ENCODE data around the gene RAD23A.
A peak's percentile ranks its signal among the peaks of the same experiment; 100 is the strongest.

Gene RAD23A

GRCh38 chr19:12984683-12985048 lies 39.0 kb downstream of the RAD23A start:
- DNase-seq (ENCODE audit: low read depth): no peak

GRCh38 chr19:12985049-12985776 lies 39.6 kb downstream of the RAD23A start:
- peak; percentile 55 for DNase-seq (ENCODE audit: low read depth)

GRCh38 chr19:12986726-12987125 lies 41.1 kb downstream of the RAD23A start:
- no peak for DNase-seq (ENCODE audit: low read depth)

DNA sequence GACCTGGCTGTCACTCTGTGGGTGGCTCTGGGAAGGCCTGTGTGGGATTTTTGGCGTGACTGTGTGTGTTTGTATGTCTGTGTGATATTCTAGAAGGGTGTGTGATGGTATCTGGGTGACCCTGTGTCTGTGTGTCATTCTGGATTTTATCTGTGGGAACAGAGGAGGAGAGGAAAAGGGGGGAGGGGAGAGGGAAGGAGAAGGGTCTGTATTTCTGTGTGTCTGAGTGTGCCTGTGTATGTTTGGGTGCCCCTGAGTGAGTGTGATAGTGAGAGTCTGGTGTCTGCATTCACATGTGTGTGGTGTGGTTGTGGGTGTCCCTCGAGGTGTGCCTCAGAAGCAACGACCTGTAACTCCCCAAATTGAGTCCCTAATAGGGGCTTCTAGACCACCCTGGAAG lies 41.5 kb downstream of the RAD23A start:
- DNase-seq (ENCODE audit: low read depth): no peak

DNA sequence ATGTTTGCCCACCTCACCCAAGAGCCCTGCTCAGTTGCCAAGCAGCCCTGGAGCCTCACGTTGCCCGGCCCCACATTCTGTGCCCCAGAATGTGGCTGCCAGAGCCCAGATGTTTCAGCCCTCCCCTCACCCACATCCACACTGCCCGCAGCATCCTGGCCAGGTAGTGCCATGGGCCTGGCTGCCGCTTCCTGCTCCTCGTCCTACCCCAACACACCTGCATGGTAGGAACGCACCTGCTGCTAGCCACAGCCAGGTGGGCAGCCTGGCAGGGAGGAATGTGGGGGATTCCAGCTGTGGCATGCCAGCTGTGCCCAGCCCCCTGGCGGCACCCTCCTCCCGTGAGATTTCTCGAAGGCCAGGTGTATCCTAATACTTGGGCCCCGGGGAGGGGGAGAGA lies 42.1 kb downstream of the RAD23A start:
- DNase-seq (ENCODE audit: low read depth): no peak

DNA sequence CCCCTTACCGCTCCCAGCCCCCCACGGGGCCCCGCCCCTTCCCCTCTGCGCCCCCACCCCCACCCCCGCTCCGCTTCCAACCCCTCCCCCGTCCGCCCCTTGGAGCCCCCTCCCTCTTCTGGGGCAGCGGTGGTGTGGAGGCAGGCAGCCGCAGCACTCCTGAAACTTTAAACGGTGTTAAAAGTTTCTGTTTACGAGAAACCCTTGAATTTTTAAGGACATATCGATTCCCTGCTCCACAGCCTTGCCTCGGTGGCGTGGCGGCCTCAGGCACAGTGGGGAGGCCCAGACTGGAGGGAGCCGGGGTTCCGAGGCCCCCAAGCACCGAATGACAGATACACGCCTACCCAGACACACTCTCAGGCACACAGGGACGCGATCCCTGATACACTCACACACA lies 44.8 kb downstream of the RAD23A start:
- DNase-seq (ENCODE audit: low read depth): no peak

- no peak for DNase-seq (ENCODE audit: low read depth)
Observed at GRCh38 chr19:12990853-12991252, 45.2 kb downstream of the RAD23A start.

- DNase-seq (ENCODE audit: low read depth): no peak
Observed at GRCh38 chr19:12991296-12991695, 45.6 kb downstream of the RAD23A start.

DNA sequence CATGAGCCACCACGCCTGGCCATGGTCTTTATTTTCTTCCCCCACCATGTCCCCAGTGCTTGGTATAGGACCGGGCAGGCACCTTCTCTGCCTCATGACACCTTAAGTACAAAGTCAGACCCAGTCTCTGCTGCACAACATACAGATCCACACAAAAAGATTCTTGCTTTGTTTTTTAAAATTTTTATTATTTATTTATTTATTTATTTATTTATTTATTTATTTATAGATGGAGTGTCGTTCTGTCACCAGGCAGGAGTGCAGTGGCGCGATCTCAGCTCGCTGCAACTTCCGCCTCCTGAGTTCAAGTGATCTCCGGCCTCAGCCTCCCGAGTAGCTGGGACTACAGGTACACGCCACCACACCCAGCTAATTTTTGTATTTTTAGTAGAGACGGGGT lies 47.1 kb downstream of the RAD23A start:
- no peak for DNase-seq (ENCODE audit: low read depth)

- no peak for DNase-seq (ENCODE audit: low read depth)
Observed at GRCh38 chr19:12993562-12993961, 47.9 kb downstream of the RAD23A start.

DNA sequence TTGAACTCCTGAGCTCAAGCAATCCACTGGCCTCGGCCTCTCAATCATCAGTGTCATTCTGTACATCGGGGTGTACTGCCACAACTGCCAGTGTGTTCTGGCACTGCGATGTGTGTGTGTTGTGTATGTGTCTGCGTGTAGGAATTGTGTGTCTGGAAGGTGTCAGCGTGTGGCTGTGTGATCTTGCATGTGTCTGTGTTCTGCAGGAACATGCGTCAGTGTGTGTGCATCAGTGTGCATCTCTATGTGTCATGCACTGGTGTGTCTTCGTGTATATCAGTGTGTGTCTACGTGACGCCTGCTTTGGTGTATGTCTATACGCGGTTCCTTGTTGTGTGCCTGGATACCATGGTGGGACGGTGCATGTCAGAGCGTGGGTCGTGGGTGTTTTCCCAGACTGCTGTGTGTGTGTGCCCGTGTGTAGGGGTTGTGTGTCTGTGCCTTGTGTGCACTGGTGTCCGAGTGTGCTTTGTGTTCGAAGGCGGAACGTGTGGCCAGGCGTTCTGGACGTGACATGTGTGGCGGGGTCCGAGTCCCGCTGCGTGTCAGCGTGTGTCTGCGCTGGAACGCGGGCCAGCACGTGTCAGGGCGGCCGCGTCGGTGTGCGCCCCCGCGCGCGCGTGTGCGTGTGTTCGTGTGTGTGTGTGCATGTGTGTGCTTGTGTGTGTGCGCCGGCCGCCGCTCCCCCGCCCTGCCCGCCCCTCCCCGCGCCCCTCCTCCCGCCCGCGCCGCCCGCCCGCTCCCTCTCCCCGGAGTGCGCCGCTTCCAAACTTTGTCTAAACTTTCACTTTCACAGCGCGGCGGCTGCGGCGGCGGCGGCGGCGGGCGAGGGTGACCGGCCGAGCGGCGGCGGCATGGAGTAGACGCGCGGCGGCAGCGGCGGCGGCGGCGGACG lies 49.3 kb downstream of the RAD23A start, which contains the start of gene NFIX:
TSS of gene NFIX (plus strand) at position 775 of the 895 bp plus-strand sequence. CDS start 363 bp downstream, outside the sequence.
- peak; percentile 47 for DNase-seq (ENCODE audit: low read depth)

DNA sequence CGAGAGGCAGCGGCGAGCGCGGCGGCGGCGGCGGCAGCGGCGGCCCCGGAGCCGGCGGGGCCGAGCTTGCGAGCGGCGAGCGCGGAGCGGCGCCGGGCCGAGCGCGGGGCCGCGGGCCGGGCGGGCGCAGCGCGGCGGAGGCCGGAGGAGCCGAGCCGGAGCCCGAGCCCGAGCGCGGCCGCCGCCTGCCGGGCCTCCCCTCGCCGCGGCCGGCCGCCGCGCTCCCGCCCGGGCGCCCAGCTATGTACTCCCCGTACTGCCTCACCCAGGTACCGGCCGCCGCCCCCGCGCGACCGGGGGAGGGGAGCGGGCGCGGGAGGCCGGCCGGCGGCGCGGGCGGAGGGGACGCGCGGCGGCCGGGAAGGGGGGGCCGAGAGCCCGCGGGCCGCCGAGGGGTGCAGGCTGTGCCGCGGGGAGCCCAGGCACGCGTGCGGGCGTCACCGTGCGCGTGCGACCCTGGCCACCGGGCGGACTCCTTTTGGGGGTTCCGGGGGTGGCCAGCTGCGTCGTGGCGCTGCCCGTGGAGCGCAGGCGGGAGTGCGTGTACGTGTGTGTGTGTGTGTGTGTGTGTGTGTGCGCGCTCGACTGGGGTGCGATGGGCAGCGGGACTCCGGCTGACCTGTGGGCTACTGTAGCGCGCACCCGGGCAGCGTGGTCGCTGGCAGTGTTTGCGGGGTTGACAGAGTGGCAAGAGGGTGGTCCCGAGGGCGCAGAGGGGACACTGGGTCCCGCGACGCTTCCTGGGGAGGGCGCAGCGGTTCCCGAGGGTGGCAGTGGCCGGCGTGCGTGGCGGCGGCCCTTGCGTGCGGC lies 50.1 kb downstream of the RAD23A start:
- DNase-seq (ENCODE audit: low read depth): peak; percentile 45

DNA sequence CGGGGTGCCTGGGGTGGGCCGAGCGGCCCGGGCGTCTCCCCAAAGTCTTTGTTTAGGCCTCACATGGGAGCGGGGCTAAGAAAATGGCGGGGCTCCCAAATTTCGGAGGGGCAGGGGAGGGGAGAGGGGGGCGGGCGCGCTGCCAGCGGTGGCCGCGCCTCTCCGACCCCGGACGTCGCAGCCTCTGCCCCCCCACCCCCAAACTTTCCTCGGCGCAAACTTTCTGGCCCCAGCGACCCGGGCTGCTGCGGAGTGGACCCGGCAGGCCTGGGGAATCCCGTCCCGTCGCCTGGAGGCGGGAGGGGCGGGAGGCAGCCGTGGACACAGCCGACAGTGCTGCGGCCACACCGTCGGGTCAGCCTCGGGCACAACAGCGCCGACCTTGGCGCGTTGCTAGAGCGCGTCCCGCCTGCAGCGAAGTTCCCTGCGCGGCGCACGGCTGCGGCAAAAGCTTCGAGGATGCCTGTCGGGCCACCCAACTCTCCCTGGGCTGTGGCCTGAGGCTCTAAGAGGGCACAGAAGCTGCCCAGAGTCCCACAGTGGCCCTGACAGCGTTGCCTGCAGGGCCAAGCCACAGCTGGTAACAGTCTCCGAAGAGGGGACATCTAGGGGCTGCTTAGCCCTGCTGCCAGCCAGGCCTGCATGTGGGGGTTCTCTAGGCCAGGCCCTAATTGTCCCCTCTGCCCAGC lies 50.9 kb downstream of the RAD23A start:
- no peak for DNase-seq (ENCODE audit: low read depth)

- DNase-seq (ENCODE audit: low read depth): no peak
Observed at GRCh38 chr19:12997179-12997966, 51.7 kb downstream of the RAD23A start.

- DNase-seq (ENCODE audit: low read depth): no peak
Observed at GRCh38 chr19:12997967-12998940, 52.6 kb downstream of the RAD23A start.

DNA sequence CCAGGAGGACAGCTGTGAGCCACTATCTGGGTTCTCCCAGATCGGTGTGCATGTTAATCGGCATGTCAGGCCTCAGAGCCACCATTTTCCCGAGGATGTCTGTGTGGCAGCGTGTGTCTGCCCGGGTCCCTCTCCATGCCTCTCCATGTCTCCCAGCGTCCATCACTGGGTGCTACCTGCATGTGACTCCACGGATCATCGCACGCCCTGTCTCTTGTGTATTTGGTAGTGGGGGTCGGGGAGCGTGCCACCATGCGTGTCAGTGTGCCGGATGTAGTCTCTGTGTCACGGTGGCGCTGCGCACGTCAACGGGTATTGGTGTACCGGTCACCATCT lies 55.5 kb downstream of the RAD23A start:
- no peak for DNase-seq (ENCODE audit: low read depth)

DNA sequence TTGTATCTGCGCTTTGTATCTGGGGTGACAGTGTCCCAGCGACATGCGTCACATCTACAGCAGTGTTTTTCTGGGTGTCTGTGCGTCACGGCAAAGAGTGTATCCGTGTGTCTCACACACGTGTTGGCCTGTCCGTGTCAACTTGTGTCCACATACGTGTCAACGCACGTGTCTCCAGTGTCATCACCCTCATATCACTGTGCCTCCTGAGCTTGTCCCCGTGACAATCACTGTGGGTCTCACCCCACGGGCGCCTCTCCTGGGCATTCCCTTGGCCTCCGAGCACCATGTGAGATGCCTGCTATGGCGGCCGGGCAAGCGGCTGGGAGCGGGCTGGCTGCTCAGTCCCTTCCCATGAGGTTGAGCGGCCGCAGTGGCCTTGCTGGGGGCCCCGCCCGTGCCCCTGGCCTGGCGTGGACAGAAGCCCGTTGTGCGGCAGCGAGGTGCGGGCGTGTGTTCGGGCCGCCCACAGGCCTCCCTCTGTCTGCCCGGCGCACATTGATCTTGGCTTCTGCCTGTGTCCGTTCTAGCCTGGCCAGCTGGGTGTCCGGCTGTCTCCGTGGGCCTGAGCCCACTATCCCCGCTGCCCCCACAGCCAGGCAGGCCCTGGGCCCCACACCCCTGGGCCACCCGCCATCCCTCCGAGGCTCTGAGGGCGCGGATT lies 56.0 kb downstream of the RAD23A start:
- no peak for DNase-seq (ENCODE audit: low read depth)

DNA sequence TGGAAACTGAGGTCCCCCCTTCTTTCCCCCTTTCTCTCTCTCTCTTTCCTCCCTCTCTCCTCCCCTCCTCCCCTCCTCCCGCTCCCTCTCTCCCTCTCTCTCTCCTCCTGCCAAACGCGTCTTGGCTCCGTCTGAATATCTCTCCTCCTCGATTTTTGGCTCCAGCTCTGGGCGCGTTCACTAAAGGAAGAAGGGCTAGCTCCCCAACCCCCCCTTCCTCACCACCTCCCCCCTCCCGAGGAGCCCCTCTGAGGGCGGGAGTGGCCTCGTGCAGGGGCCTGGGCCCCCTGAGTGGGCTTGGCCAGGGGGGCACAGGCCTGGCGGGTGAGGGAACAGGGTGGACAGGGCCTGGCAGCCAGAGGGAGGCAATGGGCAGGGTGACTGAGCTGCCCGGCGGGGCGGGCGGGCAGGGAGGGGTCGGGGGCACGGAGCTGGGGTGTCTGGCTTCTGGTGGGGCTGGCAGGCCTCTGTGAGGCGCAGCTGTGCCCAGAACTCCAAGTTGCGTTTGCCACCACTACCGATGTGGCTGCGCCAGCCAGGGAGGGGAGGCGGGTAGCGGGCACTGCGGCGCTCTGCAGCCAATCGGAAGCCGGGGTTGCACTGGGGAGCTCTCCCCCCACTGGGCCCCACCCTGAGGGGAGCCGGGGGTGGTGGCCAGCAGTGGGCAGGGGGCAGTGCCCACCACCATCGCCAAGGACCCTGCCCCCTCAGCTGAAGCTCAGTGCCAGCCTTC lies 56.7 kb downstream of the RAD23A start:
- no peak for DNase-seq (ENCODE audit: low read depth)

GRCh38 chr19:13003081-13003480 lies 57.4 kb downstream of the RAD23A start:
- DNase-seq (ENCODE audit: low read depth): no peak

Measured in CMK (cell line).